Hepatocyte (in vitro differentiated cells): ENCODE measurements around the gene FABP2.

Experiments used
- CTCF ChIP-seq: fragments of 200-600 bp; sonication (generic); IDR thresholded peaks from 2 replicates; pipeline ENCODE4 v1.5.1; 2016; ENCODE audit warnings: antibody characterized with exemption, mild to moderate bottlenecking; ENCODE audit not compliant: poor library complexity
- EZH2 ChIP-seq: fragments of 200-600 bp; sonication (generic); IDR thresholded peaks from 2 replicates; pipeline ENCODE4 v1.6.1; 2016; ENCODE audit warnings: antibody characterized with exemption, mild to moderate bottlenecking, borderline replicate concordance
- EZH2phosphoT487 ChIP-seq: fragments of 200-600 bp; sonication (generic); IDR thresholded peaks from one replicate; pipeline ENCODE4 v1.6.1; 2018; ENCODE audit warnings: antibody characterized with exemption, mild to moderate bottlenecking, low read depth, moderate library complexity; ENCODE audit not compliant: unreplicated experiment, severe bottlenecking

- TF ChIP-seq CTCF (no peak), EZH2phosphoT487 (no peak), EZH2 (no peak)
Measured at GRCh38 chr4:119299741-119300100, 22.2 kb downstream of the FABP2 start.
